SHP77 (cell line): ENCODE measurements around the gene AMDHD2.
A peak's percentile ranks its signal among the peaks of the same experiment; 100 is the strongest.
"Not testable (repeated sequence)": the region's sequence is repeated elsewhere in the genome, so short reads cannot be mapped to it uniquely, and the experiment has no call there.

Experiments
- DNase-seq, 2 experiments: peaks; one replicate each; lab custom pipeline; 2025; lab: John Stamatoyannopoulos, UW

Gene AMDHD2

GRCh38 chr16:2533912-2534311 lies 13.7 kb downstream of the AMDHD2 start:
- no peak for DNase-seq

- not testable (repeated sequence) for DNase-seq
Observed at GRCh38 chr16:2534335-2534734, 14.2 kb downstream of the AMDHD2 start.

DNA sequence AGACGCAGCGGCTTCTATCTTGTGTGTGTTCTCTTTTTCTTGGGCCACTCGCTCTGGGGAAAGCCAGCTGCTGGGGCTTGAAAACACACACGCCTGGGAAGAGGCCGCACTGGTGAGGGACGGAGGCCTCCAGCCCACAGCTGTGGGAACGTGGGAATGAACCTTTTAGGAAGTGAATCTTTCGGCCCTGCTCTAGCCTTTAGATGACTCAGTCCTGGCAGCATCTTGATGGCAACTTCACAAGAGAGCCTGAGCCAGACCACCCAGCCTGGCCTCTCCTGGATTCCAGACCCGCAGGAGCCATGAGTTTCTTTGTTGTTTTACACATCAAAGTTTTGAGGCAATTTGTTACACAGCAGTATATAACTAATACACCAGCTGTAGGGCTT lies 15.4 kb downstream of the AMDHD2 start:
- DNase-seq, result no peak

- peak; percentile 84 to 90 for DNase-seq
Observed at GRCh38 chr16:2537451-2538379, 17.5 kb downstream of the AMDHD2 start, which contains the start of gene PDPK1. PDPK1 (plus strand) TSS chr16:2538021; CDS start chr16:2538113, 92 bp downstream.

GRCh38 chr16:2539192-2539844 lies 19.1 kb downstream of the AMDHD2 start:
- not testable (repeated sequence) for DNase-seq

DNA sequence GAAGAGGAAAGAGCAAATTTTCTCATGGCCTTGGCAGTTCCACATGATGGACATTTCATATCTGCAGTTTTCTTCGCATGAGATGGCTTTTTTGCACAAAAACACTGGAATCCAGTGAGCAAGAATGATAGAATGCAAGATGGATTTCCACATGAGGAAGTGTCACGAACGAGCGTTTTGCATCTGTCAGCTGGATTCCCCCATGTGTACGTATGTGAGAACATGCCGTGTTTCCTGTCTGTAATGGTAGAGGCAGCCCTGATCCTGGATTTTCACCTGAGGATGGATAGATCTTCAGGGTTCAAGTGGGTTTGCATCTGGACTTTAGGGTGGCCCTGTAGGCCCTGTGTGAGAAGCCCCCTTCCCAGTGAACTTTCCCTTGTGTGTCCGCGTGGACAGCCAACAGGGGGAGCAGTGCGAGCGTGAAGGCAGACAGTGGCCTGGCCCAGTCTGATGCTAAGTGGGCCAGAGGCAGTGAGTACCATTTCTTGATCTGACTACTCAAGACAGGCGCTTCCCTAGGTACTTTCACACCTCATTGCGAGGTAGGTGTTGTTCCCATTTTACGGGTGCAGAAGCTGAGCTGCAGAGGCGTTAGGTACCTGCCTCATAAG lies 19.8 kb downstream of the AMDHD2 start:
- DNase-seq, result not testable (repeated sequence)

- DNase-seq, result not testable (repeated sequence)
Observed at GRCh38 chr16:2540912-2541311, 20.7 kb downstream of the AMDHD2 start.

GRCh38 chr16:2541409-2541808 lies 21.2 kb downstream of the AMDHD2 start:
- not testable (repeated sequence) for DNase-seq

DNA sequence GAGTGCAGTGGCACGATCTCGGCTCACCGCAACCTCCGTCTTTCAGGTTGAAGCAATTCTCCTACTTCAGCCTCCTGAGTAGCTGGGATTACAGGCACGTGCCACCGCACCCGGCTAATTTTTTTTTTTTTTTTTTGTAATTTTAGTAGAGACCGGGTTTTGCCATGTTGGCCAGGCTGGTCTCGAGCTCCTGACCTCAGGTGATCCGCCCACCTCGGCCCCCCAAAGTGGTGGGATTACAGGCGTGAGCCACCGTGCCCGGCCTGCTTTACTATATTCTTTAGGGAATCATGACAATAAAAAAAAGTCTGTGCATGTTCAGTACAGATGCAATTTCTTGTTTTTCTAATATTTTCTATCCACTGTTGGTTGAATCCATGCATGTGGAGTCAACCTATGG lies 23.6 kb downstream of the AMDHD2 start:
- DNase-seq, result not testable (repeated sequence)

DNA sequence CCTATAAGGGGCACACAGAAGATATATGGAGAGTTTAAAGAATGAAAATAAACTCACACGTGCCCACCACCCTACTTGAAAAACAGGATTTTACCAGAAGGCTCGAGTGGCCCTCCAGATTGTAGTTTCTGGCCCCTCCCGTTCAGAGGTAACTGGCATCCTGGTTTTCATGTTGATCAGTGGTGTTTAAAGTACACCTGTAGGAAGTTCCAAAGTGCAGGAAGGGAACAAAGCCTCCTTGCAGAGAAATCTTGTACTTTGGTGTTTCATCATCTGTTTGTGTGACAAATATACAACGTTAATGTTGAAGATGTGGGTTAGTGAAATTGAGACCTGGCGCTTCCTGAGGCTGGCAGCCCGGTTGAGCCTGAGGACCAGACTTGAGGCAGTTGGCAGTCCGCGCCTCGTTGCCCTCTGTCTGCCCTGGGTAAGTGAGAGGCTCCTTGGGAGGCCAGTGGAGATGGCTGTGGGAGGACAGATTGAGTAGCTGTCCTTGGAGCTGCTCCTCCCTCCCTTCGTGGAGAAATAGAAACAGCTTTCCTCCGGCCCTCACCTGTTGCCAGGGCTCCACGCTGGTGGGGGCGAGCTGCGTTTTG lies 30.2 kb downstream of the AMDHD2 start:
- not testable (repeated sequence) for DNase-seq

DNA sequence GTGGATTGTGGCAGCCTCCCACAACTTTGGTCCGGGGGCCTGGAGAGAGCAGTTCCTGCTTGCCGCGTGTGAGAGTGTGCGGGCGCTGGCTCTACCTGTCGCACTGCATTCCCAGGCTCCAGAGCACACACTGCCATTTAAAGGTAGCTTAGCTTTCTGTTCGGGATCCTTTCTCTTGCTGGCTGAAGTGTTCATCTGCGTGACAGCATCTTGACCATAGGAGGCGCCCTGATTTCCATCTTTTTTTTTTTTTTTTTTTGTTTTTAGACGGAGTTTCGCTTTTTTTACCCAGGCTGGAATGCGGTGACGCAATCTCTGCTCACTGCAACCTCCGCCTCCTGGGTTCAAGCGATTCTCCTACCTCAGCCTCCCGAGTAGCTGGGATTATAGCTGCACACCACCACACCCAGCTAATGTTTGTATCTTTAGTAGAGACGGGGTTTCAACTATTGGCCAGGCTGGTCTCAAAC lies 31.3 kb downstream of the AMDHD2 start:
- not testable (repeated sequence) for DNase-seq

DNA sequence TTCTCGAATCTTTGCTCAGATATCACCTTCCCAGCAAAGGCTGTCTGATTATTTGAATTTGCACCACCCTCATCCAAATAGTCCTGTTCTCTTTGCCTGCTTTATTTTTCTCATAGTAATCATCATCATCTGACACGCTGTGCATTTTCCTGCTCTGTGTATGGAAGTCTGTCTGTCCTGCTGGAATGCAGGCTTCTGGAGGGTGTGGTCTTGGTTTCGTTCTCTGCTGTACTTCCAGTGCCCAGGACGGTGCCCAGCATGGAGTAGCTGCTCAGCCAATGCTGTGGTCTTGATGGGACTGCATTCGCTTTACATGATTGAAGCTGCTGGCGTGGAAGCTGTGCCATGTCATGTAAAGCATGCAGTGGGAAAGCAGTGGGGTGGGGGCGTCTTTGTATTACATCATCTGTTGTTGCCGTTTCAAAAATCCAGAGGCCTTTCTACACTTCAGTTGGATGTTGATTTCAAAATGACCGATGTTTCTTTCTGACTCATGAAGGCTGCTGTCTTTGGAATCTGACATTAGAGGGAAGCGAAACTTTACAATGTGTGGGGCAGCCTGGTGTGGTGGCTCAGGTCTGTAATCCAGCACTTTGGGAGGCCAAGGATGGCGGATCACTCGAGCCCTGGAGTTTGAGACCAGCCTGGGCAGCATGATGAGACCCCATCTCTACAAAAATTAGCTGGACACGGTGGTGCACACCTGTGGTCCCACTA lies 34.7 kb downstream of the AMDHD2 start:
- not testable (repeated sequence) for DNase-seq

- DNase-seq, result not testable (repeated sequence)
Observed at GRCh38 chr16:2557150-2557549, 37.0 kb downstream of the AMDHD2 start.

- DNase-seq, result not testable (repeated sequence)
Observed at GRCh38 chr16:2560131-2560797, 40.1 kb downstream of the AMDHD2 start.

GRCh38 chr16:2560798-2561133 lies 40.6 kb downstream of the AMDHD2 start:
- DNase-seq, result not testable (repeated sequence)

DNA sequence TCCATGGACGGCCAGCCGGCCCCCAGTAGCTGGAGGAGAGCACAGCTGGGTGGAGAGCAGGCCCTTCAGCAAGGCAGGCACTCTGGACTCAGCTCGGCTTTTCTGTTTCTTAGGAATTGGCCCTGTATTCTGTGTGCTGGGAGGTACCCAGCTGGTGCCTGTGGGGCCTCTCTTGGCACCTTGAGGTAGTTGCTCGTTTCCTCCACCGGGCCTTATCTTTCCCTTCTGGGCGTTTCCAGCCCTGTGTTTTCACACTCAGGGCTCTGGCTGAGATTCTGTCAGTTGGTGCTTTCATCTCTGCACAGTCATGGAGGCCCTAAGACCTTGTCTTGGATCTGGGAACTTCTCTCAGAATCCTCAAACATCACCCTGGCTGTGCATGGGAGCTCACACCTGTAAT lies 47.3 kb downstream of the AMDHD2 start:
- not testable (repeated sequence) for DNase-seq

DNA sequence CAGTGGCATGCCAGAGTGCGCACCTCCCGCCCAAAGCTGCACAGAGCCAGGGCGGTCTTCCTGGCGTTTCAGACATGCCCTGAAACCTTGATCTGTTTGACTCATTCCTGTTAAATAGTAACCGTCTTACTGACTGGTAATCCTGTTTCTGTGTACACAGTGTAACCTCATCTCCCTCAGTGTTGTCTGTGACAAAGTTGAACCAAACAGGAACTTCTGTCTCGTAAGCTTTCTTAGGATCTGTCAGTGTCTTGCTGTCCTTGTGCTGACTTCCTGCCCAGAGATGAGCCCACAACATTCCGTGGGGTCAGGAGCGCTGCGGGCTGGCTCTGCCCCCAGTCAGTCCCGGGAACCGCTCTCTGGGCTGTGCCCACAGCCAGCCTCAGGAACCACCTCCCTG lies 48.4 kb downstream of the AMDHD2 start:
- not testable (repeated sequence) for DNase-seq

DNA sequence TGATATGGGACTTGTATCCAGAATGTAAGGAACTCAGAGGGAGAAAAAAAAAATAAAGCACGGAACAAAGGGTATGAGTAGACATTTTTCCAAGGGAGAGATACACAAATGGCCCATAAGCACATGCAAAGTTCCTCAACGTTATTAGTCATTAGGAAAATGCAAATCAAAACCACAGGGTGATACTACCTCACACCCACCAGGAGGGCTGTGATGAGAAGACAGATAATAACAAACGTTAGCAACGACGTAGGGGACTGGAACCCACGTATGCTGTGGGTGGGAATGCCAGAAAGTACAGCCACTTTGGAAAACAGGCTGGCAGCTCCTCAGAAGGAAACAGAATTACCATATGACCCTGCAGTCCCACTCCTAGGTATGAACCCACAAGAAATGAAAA lies 52.5 kb downstream of the AMDHD2 start:
- not testable (repeated sequence) for DNase-seq

DNA sequence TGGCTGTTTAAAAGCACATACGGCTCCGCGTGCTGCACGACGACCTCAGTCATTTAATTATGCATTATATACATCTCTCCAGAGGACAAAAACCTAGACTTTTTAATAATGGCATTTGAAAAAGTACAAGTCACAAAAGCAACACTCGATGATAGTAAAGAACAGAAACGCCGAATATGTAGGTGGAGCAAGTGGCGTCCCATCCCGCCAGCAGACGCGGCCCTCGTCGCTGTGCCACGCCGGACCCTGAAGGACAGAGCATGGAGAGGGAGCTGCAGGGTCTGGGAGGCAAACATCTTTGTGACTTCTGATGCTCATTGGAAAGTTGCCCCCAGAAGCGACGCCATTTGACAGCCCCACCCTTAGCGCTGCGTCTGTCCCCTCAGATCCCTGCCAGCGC lies 55.7 kb downstream of the AMDHD2 start:
- DNase-seq, result not testable (repeated sequence)

DNA sequence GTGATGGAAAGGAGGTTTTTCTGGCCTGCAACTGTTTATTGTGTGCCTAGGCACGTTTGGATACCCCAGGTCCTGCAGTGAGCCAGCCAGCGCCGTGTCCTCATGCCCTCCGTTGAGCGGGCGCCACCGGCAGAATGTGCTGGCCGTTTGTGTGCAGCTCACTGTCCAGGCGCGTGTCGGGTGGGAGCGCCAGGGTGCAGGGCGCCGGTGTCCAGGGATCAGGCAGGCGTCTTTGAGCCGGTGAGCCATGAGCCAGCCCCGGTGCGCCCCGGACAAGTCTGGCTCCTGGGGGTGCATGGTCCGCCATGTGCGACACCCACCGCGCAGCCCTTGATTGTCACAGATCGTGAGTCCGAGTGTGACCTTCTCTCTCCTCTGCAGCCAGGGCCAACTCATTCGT lies 56.9 kb downstream of the AMDHD2 start:
- DNase-seq, result not testable (repeated sequence)

DNA sequence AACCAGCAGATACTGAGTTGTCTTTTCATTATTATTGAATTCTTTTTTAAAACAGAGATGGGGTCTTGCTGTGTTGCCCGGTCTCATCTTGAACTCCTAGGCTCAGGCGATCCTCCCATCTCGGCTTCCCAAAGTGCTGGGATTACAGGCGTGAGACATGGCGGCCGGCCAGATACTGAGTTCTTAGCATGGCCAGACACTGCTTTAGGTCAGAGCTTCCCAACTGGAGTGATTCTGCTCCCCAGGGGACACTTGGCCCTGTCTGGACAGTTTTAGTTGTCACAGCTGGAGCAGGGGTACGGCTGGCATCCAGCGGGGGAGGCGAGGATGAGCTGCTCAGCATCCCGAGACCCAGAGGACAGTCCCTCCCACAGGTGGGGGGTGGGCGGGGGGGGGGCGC lies 58.7 kb downstream of the AMDHD2 start:
- DNase-seq, result not testable (repeated sequence)
